GM19395 (cell line): Measurements from ENCODE around the gene AFAP1L1.

ENCODE experiments used
- ATAC-seq: cut with Tn5 transposase; IDR thresholded peaks from one replicate; pipeline ENCODE4 v1.9.1; 2021; ENCODE audit warnings: mild to moderate bottlenecking, moderate library complexity; ENCODE audit not compliant: unreplicated experiment

The AFAP1L1 gene

GRCh38 chr5:149271716-149272563 lies at the start of gene AFAP1L1:
Gene AFAP1L1, plus strand, starts transcription at chr5:149271859. Its CDS starts 110 bp downstream, at chr5:149271969.
- no peak for ATAC-seq

GRCh38 chr5:149223081-149223848 lies 48.4 kb upstream of the AFAP1L1 start:
- ATAC-seq = no peak

GRCh38 chr5:149224282-149224681 lies 47.4 kb upstream of the AFAP1L1 start:
- no peak for ATAC-seq

GRCh38 chr5:149227168-149227826 lies 44.4 kb upstream of the AFAP1L1 start:
- no peak for ATAC-seq

GRCh38 chr5:149228618-149229297 lies 42.9 kb upstream of the AFAP1L1 start:
- ATAC-seq = no peak

- ATAC-seq = no peak
Observed at GRCh38 chr5:149229298-149229937, 42.2 kb upstream of the AFAP1L1 start.

- ATAC-seq = no peak
Observed at GRCh38 chr5:149235841-149236240, 35.8 kb upstream of the AFAP1L1 start.

- ATAC-seq = no peak
Observed at GRCh38 chr5:149237662-149238061, 34.0 kb upstream of the AFAP1L1 start.

GRCh38 chr5:149238540-149238939 lies 33.1 kb upstream of the AFAP1L1 start:
- no peak for ATAC-seq

- ATAC-seq = no peak
Observed at GRCh38 chr5:149239917-149240316, 31.7 kb upstream of the AFAP1L1 start.

GRCh38 chr5:149240354-149240998 lies 31.2 kb upstream of the AFAP1L1 start:
- ATAC-seq = peak; percentile 80

- no peak for ATAC-seq
Observed at GRCh38 chr5:149242339-149242738, 29.3 kb upstream of the AFAP1L1 start.

GRCh38 chr5:149246906-149247305 lies 24.8 kb upstream of the AFAP1L1 start:
- ATAC-seq = no peak

GRCh38 chr5:149247726-149248125 lies 23.9 kb upstream of the AFAP1L1 start:
- ATAC-seq = no peak

GRCh38 chr5:149251546-149251945 lies 20.1 kb upstream of the AFAP1L1 start:
- ATAC-seq = no peak

- no peak for ATAC-seq
Observed at GRCh38 chr5:149254506-149254905, 17.2 kb upstream of the AFAP1L1 start.

- no peak for ATAC-seq
Observed at GRCh38 chr5:149256451-149256850, 15.2 kb upstream of the AFAP1L1 start.

GRCh38 chr5:149257131-149257530 lies 14.5 kb upstream of the AFAP1L1 start:
- no peak for ATAC-seq

- ATAC-seq = no peak
Observed at GRCh38 chr5:149257889-149258705, 13.6 kb upstream of the AFAP1L1 start.
